Astrocyte of the cerebellum (primary cell): ENCODE measurements around the gene KIZ.

Source experiments
- DNase-seq: peaks from one replicate; pipeline ENCODE4 v3.0.0-alpha.2; 2011; ENCODE audit warnings: low read depth
- H3K4me3 ChIP-seq: 2 replicates; pipeline ENCODE4 v1.5.1; 2011; ENCODE audit warnings: mild to moderate bottlenecking, low read depth, low read length, moderate library complexity
- in situ Hi-C: cut with HindIII; loops from 2 replicates; pipeline ENCODE4 v1.10.0; 2017; ENCODE audit warnings: low sequenced_read_pairs
- TF ChIP-seq, protein P1 (sequence below): IDR thresholded peaks from 2 replicates; pipeline ENCODE4 v1.5.1; 2012; ENCODE audit warnings: low read length, low read depth, moderate library complexity, mild to moderate bottlenecking; ENCODE audit errors: missing control alignments

The KIZ gene

DNA sequence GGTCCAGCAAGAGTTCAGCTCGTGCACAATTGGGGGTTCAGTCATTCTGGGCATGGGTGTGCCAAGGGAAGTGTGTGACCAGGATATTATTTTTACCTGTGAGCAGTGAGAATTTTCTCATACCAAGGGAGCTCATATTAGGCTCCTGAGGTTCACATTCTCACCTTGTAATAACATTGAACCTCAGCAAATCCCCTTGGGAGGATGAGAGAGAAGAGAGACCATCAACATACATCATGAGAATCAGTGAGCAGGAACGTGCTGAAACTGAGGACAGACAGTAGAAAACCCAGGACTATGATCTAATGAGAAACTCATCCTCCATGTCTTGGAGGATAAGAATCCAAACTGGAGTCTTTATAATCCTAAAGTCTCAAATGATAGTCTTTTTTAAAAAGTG, 143.9 kb downstream of the KIZ start:
- TF ChIP-seq, protein P1, sequence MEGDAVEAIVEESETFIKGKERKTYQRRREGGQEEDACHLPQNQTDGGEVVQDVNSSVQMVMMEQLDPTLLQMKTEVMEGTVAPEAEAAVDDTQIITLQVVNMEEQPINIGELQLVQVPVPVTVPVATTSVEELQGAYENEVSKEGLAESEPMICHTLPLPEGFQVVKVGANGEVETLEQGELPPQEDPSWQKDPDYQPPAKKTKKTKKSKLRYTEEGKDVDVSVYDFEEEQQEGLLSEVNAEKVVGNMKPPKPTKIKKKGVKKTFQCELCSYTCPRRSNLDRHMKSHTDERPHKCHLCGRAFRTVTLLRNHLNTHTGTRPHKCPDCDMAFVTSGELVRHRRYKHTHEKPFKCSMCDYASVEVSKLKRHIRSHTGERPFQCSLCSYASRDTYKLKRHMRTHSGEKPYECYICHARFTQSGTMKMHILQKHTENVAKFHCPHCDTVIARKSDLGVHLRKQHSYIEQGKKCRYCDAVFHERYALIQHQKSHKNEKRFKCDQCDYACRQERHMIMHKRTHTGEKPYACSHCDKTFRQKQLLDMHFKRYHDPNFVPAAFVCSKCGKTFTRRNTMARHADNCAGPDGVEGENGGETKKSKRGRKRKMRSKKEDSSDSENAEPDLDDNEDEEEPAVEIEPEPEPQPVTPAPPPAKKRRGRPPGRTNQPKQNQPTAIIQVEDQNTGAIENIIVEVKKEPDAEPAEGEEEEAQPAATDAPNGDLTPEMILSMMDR, result no peak
- DNase-seq, result no peak

DNA sequence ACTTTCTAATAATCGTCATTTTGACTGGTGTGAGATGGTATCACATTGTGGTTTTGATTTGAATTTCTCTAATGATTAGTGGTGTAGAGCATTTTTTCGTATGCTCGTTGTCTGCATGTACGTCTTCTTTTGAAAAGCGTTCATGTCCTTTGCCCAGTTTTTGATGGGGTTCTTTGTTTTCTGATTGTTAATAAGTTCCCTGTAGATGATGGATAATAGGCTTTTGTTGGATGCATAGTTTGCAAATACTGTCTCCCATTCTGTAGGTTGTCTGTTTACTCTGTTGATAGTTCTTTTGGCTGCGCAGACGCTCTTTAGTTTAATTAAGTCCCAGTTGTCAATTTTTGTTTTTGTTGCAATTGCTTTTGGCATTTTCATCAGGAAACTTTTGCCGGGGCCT, 144.9 kb downstream of the KIZ start:
- TF ChIP-seq, protein P1, result no peak
- in situ Hi-C loops, result no loop called here
- no peak overlapping the region for H3K4me3 ChIP-seq
- no peak for DNase-seq

More for the DNA sequence above, 143.9 kb downstream of the KIZ start:
- H3K4me3 ChIP-seq, result no peak overlapping the region
- in situ Hi-C loops, result no loop called here

DNA sequence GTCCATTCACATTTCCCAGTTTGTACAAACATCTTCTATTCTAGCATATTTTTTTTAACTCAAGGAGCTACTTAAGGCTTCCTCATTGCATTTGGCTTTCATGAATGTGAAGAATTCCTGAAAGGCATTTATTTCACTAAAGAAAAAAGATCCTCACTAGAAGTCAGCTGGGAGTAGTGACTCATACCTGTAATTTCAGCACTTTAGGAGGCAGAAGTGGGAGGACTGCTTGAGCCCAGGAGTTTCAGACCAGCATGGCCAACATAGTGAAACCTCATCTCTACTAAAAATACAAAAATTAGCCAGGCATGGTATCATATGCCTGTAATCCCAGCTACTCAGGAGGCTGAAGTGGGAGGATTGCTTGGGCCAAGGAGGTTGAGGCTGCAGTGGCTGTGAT, 146.4 kb downstream of the KIZ start:
- in situ Hi-C loops, result no loop called here
- DNase-seq, result no peak
- TF ChIP-seq, protein P1, result no peak
- no peak overlapping the region for H3K4me3 ChIP-seq

DNA sequence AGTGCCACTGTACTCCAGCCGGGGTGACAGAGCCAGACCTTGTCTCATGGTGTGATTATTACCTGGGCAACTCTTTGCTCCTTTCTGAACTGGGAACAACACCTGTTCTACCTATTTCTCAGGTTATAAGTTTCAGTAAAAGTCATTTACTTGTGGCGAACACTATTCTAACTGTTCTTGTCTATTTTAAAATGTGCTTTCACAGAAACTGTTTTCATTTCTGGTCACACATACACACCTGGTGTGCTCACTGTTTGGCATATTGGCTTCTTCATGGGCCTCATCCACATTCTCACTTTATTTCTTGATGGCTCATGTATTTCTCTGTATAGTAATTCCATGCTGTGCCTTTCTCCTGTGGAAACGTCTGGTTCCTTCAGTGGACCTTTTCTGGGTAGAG, 146.8 kb downstream of the KIZ start:
- H3K4me3 ChIP-seq, result no peak overlapping the region
- in situ Hi-C loops, result no loop called here
- TF ChIP-seq, protein P1, result no peak
- DNase-seq, result no peak

DNA sequence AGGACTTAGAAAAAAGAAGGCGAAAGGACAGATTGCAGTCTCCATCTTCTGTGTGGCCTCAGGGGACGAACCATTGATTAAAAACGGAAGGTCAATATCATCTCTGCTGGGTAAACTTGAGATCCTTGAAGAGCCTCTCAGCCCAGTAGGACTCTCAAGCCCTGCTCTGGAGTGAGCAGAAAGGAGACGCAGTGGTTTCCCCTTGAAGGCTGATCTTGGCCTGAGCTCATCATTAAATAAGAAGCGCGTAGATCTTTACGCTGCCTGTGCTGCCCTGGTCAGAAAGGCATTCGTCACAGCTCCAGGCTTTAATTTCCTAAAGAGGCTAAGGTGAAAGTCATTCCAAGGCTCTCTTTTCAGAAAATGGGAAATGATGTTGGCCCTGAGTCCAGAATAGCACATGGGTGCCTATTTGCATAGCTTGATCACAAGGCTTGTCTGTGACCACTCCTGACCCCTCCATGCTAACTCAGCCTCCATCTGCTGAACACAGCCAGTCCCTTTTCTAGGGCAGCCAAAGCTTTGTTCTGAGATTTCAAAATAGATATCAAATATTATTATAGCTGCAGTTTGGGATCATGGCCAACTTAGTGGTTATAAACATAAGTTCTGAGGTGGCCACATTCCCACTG, 148.0 kb downstream of the KIZ start:
- TF ChIP-seq, protein P1, result no peak
- DNase-seq, result no peak
- no peak overlapping the region for H3K4me3 ChIP-seq
- in situ Hi-C loops, result no loop called here

DNA sequence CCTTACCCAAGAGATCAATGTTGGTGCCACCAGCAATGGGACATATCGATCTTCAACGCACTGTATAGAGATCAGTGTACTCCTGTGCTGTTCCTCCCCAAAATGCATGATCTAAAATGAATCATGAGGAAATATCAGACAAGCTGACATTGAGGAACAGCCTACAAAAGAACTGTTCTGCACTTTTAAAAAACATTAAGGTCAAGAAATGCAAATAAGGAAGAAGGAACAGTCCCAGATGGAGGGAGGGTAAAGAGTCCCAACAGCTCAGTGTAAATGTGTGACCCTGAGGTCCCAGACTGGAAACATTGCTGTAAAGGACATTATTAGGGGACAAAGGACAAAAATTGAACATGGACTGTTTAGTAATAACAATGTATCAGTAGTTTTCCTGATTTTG, 152.9 kb downstream of the KIZ start:
- in situ Hi-C loops, result no loop called here
- TF ChIP-seq, protein P1, result no peak
- DNase-seq, result no peak
- H3K4me3 ChIP-seq, result no peak overlapping the region
